Fibroblast of skin of left biceps (primary cell): ENCODE results near the gene BAD.
"Not testable (repeated sequence)": the region's sequence is repeated elsewhere in the genome, so short reads cannot be mapped to it uniquely, and the experiment has no call there.

Experiments used
- DNase-seq, 2 experiments: peaks; one replicate each; pipeline ENCODE4 v3.0.0-alpha.2; 2013; ENCODE audit warnings: low read depth in 2 of 2

The BAD gene

GRCh38 chr11:64314805-64315561, 30.5 kb upstream of the BAD start:
- DNase-seq, result no peak

DNA sequence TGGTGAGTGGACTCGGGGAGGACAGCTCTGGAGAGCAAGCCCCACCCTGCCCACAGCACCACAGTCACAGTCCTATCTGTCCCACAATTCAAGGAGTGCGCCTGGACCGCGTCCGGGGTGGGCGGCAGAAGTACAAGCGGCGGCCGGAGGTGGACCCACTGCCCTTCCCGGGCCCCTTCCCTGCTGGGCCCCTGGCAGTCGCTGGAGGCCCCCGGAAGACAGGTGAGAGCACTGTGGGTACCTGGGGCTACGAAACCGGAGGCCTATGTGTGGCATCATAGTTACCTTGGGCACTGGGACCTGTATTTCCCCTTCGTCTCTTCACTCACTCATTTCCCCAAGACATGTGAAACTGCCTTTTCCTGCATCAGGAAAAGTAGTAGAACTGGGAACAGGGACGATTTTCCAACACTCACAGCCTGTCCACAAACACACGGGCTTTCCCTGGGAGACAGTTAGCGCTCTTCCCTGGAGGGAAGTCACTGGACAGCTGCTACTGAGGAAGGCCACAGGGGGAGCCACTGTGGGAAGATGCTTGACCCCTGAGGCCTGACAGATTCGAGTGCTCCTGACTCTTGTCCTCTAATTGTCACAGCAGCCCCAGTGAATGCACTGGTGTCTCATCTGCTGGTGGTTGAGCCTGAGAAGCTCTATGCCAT, 29.8 kb upstream of the BAD start:
- DNase-seq, result no peak

GRCh38 chr11:64313491-64314145, 29.2 kb upstream of the BAD start:
- DNase-seq, result no peak

DNA sequence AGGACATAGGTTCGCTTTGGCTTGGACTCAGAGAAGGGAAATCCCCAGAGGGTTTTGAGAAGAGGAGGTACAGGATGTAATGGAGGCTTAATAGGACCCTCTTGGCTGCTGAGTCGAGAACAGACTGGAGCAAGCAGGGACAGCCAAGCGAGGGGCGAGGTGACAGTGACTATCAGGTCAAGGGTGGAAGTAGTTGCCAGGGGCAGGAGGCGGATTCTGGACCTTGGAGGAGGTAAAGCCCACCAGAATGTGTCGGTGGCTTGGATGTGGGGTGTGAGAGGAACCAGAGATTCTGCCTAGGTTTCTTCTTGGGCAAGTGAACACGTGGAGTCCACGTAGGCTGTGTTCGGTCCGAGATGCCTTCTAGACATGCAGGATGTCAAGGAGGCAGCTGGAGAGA, 28.5 kb upstream of the BAD start:
- DNase-seq, result no peak

DNA sequence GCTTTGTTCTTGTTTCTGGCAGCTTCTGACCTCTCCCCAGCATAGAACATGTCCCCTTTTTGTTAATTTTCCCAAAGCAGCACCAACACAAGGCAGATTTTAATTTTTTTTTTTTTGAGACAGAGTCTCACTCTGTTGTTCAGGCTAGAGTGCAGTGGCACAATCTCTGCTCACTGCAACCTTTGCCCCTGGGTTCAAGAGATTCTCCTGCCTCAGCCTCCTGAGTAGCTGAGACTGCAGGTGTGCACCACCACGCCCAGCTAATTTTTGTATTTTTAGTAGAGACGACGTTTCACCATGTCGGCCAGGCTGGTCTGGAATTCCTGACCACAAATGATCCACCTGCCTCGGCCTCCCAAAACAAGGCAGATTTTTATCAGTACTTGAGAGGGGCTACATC, 23.3 kb upstream of the BAD start:
- DNase-seq, result not testable (repeated sequence)

DNA sequence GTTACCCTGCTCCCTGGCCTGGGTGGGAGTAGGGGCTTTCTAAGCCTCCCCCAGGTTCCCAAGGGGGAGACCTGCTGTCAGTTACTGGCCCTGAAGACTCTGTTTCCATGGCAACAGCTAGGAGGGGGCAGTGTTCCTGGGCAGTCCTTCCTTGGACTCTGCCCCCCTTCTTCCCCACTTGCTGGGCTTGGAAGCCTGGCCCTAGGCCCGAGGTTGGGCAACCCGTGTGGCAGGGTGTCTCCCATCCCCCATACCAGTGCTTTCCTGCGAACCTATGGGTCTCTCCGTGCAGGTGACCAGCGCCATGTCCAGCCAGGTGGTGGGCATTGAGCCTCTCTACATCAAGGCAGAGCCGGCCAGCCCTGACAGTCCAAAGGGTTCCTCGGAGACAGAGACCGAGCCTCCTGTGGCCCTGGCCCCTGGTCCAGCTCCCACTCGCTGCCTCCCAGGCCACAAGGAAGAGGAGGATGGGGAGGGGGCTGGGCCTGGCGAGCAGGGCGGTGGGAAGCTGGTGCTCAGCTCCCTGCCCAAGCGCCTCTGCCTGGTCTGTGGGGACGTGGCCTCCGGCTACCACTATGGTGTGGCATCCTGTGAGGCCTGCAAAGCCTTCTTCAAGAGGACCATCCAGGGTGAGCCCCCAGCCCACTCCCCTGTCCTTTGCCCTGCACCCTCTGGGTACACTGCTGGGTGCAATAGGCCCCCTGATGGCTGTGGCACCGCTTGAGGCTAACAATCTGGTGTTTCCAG, 22.6 kb upstream of the BAD start:
- no peak for DNase-seq

DNA sequence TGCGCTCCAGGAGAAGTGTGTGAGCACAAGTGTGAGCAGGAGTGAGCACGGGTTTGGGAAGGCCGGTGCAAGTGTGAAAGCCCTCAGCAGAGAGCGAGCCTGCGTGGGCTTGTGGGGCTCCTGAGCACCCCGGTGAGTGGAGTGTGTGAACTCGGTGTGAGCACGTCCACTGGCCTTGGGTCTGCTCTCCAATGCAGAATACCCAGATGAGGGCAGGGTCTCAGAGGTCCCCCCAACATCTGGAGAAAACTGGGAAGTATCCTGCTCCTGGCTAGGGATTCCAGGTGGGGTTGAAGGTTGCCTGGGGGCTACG, 22.1 kb upstream of the BAD start:
- no peak for DNase-seq

DNA sequence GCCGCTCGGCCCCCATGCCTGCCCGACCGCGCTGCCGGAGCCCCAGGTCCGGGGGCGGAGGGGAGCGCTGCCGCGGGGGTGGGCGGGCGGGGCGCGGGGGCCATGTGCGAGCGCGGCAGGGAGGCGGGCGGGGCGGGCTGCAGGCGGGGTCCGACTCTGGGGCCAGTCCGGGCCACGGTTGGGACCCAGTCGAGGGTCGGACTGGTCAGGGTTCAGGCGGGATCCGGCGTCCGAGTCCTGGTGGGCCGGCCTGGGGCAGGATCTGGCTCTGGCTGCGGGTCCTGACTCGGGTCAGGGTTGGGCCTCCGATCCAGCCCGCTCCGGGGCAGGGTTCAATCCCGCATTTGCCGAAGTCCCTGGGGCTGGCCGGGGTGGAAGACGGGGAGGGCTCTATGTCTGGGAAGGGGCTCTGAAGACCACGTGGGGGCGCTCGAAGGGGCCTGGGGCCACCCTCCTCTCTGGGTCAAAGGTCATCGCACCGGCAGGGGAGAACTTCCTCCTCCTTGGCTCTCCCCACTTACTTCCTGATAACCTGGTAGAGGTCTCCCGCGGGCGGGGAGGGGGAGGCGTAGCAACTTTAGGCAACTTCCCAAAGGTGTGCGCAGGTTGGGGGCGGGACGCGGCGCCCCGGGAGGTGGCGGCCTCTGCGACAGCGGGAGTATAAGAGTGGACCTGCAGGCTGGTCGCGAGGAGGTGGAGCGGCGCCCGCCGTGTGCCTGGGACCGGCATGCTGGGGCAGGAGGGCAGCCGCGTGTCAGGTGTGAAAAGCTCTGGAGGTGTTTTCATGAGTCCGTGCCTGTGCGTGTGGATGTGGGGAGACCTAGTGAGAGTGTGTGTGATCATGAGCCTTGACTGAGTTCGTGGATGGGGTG, 21.5 kb upstream of the BAD start:
- no peak for DNase-seq

DNA sequence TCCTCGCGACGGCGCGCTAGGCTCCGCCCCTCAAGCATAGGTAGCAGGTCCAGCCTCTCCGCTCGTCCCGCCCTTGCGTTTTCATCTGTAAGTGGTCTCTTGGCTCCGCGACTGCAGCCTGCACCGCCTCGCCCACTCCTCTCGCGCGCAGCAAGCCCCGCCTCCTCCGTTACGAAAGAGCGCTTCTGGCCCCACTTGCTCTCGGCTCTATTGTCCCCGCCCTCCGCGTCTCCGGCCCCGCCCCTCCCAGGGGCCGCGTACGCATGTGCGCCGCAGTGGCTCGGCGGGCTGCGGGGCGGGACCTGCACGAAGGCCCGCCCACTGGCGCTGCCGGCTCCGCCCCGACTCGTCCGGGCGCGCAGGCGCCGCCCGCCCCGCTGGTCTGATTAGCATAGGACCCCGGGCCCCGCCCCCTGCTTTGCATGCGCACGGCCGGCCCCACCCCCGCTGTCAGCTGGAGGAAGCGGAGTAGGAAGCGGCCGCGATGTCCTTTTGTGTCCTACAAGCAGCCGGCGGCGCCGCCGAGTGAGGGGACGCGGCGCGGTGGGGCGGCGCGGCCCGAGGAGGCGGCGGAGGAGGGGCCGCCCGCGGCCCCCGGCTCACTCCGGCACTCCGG, 20.7 kb upstream of the BAD start, which contains the start of gene ESRRA:
Gene ESRRA, plus strand, starts transcription at position 450 of the 616 bp plus-strand sequence. CDS start 1,656 bp downstream, outside the sequence.
- DNase-seq, result peak; percentile 91 to 94

DNA sequence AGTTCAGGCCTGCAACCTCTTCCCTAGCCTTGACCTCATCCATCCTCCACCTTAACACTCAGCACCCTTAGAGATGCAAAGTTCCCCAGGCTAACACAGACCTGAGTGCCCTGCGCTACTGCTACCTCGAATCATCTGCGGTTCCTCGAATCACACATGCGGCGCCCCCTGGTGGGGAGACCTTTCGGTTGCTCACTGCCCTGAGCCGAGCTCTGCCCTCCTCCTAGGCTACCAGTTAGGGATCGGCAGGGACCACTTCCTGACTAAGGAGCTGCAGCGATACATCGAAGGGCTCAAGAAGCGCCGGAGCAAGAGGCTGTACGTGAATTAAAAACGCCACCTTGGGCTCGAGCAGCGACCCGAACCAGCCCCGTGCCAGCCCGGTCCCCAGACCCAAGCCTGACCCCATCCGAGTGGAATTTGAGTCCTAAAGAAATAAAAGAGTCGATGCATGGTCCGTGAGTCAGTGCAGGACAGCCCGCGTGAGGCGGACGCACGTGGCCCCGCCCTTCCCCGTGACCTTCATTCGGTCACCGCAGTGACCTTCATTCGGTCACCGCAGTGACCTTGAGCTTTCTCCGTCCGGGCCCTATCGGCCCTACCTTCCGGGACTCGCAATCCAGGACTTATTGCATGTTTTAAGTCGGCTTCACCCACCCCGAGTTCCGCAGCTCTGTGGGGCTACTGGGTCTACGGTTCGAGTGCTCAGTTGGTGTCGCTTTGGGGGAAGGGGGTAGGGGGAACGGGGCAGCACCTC, 20.0 kb upstream of the BAD start:
- DNase-seq, result peak in 1 of 2 experiments; percentile 54

GRCh38 chr11:64304032-64304315, 19.5 kb upstream of the BAD start:
- no peak for DNase-seq

- DNase-seq, result no peak
These were observed 18.9 kb upstream of the BAD start for GRCh38 chr11:64303109-64304031.

GRCh38 chr11:64299847-64300648, 15.6 kb upstream of the BAD start, which contains the start of gene CATSPERZ:
Gene CATSPERZ, plus strand, starts transcription at chr11:64300358. Its CDS starts 53 bp downstream, at chr11:64300411.
- DNase-seq, result no peak

DNA sequence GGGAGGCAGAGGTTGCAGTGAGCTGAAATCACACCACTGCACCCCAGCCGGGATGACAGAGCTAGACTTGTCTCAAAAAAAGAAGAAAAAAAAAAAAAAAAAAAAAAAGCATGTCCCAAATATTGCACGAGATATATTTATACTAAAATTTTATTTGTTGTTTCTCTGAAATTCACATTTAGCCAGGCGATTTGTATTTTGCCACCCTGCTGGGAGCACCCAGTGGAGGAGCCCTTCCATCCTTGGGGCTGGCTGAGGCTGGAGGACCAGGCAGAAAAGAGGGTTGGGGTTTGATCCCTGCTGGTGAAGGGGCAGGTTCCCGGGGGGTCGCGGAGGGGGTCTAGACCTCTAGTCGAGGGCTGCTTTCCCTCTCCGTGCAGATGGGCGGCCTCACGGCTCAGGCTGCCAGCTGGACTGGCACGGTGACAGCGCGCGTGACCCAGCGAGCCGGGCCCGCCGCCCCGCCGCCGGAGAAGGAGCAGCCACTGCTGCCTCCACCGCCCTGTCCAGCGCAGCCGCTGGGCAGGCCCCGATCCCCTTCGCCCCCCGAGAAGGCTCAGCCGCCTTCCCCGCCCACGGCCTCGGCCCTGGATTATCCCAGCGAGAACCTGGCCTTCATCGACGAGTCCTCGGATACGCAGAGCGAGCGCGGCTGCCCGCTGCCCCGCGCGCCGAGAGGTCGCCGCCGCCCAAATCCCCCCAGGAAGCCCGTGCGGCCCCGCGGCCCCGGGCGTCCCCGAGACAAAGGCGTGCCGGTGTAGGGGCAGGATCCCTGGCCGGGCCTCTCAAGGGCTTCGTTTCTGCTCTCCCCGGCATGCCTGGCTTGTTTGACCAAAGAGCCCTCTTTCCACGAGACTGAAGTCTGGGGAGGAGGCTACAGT, 14.7 kb upstream of the BAD start:
- DNase-seq, result no peak

- DNase-seq, result no peak
These were observed 13.4 kb upstream of the BAD start for GRCh38 chr11:64297699-64298358.

GRCh38 chr11:64296830-64297698, 12.6 kb upstream of the BAD start:
- DNase-seq, result no peak
